OCI-LY1 (cell line): Measurements from ENCODE around the gene ANKIB1.

Source experiments
- H2AFZ ChIP-seq: fragments of 200-600 bp; sonication (generic), shearing (Covaris generic); 2 replicates; pipeline ENCODE4 v1.6.0; 2014; ENCODE audit warnings: antibody characterized with exemption, mild to moderate bottlenecking, low read length
- H3F3A ChIP-seq: fragments of 200-600 bp; sonication (generic), shearing (Covaris generic); 2 replicates; pipeline ENCODE4 v1.6.0; 2014; ENCODE audit warnings: mild to moderate bottlenecking, antibody characterized with exemption, low read length, moderate library complexity; ENCODE audit not compliant: insufficient read depth
- H3K27ac ChIP-seq: fragments of 200-600 bp; sonication (generic); 2 replicates; pipeline ENCODE4 v1.5.1; 2014; ENCODE audit warnings: low read length, mixed run types, mild to moderate bottlenecking, low read depth; ENCODE audit not compliant: poor library complexity, severe bottlenecking
- H3K27me3 ChIP-seq: fragments of 200-600 bp; sonication (generic); 2 replicates; pipeline ENCODE4 v1.6.0; 2014; ENCODE audit warnings: antibody characterized with exemption, mild to moderate bottlenecking, low read length, moderate library complexity; ENCODE audit not compliant: insufficient read depth
- H3K36me3 ChIP-seq: fragments of 200-600 bp; sonication (generic); 2 replicates; pipeline ENCODE4 v1.6.1; 2014; ENCODE audit warnings: mild to moderate bottlenecking, antibody characterized with exemption, low read length, moderate library complexity, mixed read lengths; ENCODE audit not compliant: insufficient read depth
- H3K4me1 ChIP-seq: fragments of 200-600 bp; sonication (generic); 2 replicates; pipeline ENCODE4 v1.5.1; 2014; ENCODE audit warnings: mild to moderate bottlenecking, low read length, moderate library complexity; ENCODE audit not compliant: insufficient read depth, severe bottlenecking
- H3K4me2 ChIP-seq: fragments of 200-600 bp; sonication (generic), shearing (Covaris generic); 2 replicates; pipeline ENCODE4 v1.6.1; 2014; ENCODE audit warnings: low read length
- H3K4me3 ChIP-seq: fragments of 200-600 bp; sonication (generic); 2 replicates; pipeline ENCODE4 v1.5.1; 2014; ENCODE audit warnings: low read length, low read depth, mild to moderate bottlenecking, mixed read lengths; ENCODE audit not compliant: poor library complexity, severe bottlenecking
- H3K79me2 ChIP-seq: fragments of 200-600 bp; shearing (Covaris generic); 2 replicates; pipeline ENCODE4 v1.6.1; 2016; ENCODE audit warnings: mixed run types, low read length, mixed read lengths; ENCODE audit not compliant: insufficient read depth
- H3K9ac ChIP-seq: fragments of 200-600 bp; sonication (generic), shearing (Covaris generic); 2 replicates; pipeline ENCODE4 v1.6.1; 2014; ENCODE audit warnings: mild to moderate bottlenecking, low read length, mixed read lengths
- H3K9me2 ChIP-seq: fragments of 200-600 bp; sonication (generic), shearing (Covaris generic); 2 replicates; pipeline ENCODE4 v1.6.1; 2014; ENCODE audit warnings: low read depth, mild to moderate bottlenecking, low read length, mixed read lengths
- H3K9me3 ChIP-seq: fragments of 200-600 bp; shearing (Covaris generic); 2 replicates; pipeline ENCODE4 v1.6.1; 2014; ENCODE audit warnings: low read length, mixed read lengths
- H4K20me1 ChIP-seq: fragments of 200-600 bp; sonication (generic), shearing (Covaris generic); 2 replicates; pipeline ENCODE4 v1.6.0; 2016; ENCODE audit warnings: mild to moderate bottlenecking, low read length; ENCODE audit not compliant: insufficient read depth
- EZH2 ChIP-seq: fragments of 200-600 bp; sonication (generic), shearing (Covaris generic); IDR thresholded peaks from 2 replicates; pipeline ENCODE4 v1.8.0; 2017; ENCODE audit warnings: borderline replicate concordance, mixed run types, mild to moderate bottlenecking, antibody characterized with exemption, low read length, moderate library complexity, mixed read lengths
- TF ChIP-seq, protein P1 (sequence below): fragments of 200-600 bp; sonication (generic), shearing (Covaris generic); IDR thresholded peaks from 2 replicates; pipeline ENCODE4 v1.5.1; 2017; ENCODE audit warnings: mild to moderate bottlenecking, antibody characterized with exemption, low read length, moderate library complexity, mixed read lengths

Gene ANKIB1

DNA sequence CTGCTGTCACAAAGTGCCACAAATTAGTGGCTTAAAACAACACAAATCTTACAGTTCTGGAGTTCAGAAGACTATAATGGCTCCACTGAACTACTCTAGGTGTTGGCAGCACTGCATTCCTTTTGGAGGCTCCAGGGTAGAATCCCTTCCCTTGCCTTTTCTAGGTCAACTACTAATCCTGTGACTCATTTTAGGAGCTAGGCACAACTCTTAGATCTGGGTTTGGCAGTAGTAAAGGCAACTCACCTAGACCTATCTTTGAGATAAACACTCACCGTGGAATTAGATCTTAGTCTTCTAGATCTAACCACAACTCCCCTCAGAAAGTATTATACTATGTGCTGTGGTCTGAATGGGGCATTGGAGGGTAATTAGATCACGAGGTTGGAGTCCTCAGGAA, 60.4 kb downstream of the ANKIB1 start:
- TF ChIP-seq, protein P1, sequence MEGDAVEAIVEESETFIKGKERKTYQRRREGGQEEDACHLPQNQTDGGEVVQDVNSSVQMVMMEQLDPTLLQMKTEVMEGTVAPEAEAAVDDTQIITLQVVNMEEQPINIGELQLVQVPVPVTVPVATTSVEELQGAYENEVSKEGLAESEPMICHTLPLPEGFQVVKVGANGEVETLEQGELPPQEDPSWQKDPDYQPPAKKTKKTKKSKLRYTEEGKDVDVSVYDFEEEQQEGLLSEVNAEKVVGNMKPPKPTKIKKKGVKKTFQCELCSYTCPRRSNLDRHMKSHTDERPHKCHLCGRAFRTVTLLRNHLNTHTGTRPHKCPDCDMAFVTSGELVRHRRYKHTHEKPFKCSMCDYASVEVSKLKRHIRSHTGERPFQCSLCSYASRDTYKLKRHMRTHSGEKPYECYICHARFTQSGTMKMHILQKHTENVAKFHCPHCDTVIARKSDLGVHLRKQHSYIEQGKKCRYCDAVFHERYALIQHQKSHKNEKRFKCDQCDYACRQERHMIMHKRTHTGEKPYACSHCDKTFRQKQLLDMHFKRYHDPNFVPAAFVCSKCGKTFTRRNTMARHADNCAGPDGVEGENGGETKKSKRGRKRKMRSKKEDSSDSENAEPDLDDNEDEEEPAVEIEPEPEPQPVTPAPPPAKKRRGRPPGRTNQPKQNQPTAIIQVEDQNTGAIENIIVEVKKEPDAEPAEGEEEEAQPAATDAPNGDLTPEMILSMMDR: no peak
- TF ChIP-seq EZH2: no peak
- Histone ChIP-seq H3K36me3 (peaks cover 25% of the 10 kb centered on the region), H4K20me1 (no peaks in the 10 kb centered on the region), H3K9me2 (no peaks in the 10 kb centered on the region), H3K4me2 (no peak overlapping the region), H3K9ac (no peak overlapping the region), H3K9me3 (no peaks in the 10 kb centered on the region), H2AFZ (no peak overlapping the region), H3K4me1 (no peaks in the 10 kb centered on the region), H3K79me2 (no peaks in the 10 kb centered on the region), H3K4me3 (no peak overlapping the region), H3K27me3 (no peaks in the 10 kb centered on the region), H3F3A (no peaks in the 10 kb centered on the region), H3K27ac (no peak overlapping the region)

DNA sequence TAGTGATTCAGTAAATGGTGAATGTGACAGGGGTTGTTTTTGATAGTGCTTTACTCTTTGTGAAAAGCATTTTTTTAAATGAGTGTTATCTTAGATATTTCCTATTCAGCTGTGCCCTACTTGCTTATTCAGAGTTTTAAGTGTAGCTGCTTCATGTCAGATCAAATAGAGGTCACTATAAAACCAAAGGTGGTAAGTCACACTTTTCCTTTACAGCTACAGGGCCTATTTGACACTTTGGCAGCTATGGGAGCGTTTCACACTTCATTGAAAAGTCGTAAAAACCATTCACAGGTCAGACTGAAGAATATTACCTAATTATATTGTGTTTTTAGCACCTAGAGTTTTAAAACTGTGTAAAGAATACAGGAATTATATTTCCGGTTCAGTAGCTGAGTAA, 67.3 kb downstream of the ANKIB1 start:
- no peaks in the 10 kb centered on the region for H3K9me2 ChIP-seq
- H3K36me3 ChIP-seq: peaks cover 17% of the 10 kb centered on the region
- no peak overlapping the region for H3K27ac ChIP-seq
- no peaks in the 10 kb centered on the region for H4K20me1 ChIP-seq
- no peaks in the 10 kb centered on the region for H3F3A ChIP-seq
- no peaks in the 10 kb centered on the region for H3K79me2 ChIP-seq
- H3K4me2 ChIP-seq: no peak overlapping the region
- H2AFZ ChIP-seq: no peak overlapping the region
- H3K9me3 ChIP-seq: no peaks in the 10 kb centered on the region
- no peak overlapping the region for H3K4me3 ChIP-seq
- H3K9ac ChIP-seq: no peak overlapping the region
- no peaks in the 10 kb centered on the region for H3K4me1 ChIP-seq
- TF ChIP-seq, protein P1: no peak
- no peak for TF ChIP-seq EZH2
- H3K27me3 ChIP-seq: no peaks in the 10 kb centered on the region

DNA sequence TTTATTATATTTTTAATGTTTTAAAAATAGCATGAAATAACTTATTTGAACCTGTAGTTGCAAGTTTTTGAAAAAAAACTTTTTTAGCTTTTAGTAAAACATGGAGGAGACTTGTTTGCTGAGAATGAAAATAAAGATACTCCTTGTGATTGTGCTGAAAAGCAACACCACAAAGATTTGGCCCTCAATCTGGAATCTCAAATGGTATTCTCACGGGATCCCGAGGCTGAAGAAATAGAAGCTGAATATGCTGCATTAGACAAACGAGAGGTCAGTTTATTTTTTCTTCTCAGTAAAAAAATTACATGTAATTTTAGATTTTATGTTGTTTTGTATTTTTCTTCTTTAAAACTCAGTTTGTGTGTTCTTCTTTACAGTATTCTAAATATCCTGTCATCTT, 73.5 kb downstream of the ANKIB1 start:
- Histone ChIP-seq H3F3A (no peaks in the 10 kb centered on the region), H3K79me2 (no peaks in the 10 kb centered on the region), H3K36me3 (peaks cover 28% of the 10 kb centered on the region; the same call in 1 of the 2 replicates), H3K9me2 (no peaks in the 10 kb centered on the region), H3K4me1 (no peaks in the 10 kb centered on the region), H3K4me2 (no peak overlapping the region), H3K27me3 (no peaks in the 10 kb centered on the region), H3K27ac (no peak overlapping the region), H3K9me3 (no peaks in the 10 kb centered on the region), H3K4me3 (no peak overlapping the region), H2AFZ (no peak overlapping the region), H3K9ac (no peak overlapping the region), H4K20me1 (no peaks in the 10 kb centered on the region)
- TF ChIP-seq, protein P1: no peak
- no peak for TF ChIP-seq EZH2
